A549 (cell line): ENCODE measurements around the gene EOGT. TPM values are rescaled to one million over a fixed set of nuclear protein-coding genes. Genes with fewer than 3 reads are reported as not detected.

ENCODE experiments used
- ATAC-seq, 2 experiments: fragments of 200-7000 bp in 1 of 2; fragments of >200 bp in 1 of 2; cut with Nextera tagmentation in 1 of 2; cut with Tn5 transposase in 1 of 2; 3 replicates each; pipeline versions ENCODE4 v1.8.0 to v1.9.1; 2018 to 2020; ENCODE audit warnings: mild to moderate bottlenecking in 1 of 2, moderate library complexity in 1 of 2
- CTCF ChIA-PET: fragments of 300-600 bp; sonication (Branson Sonifier 250); formaldehyde crosslinking; extraction: SDS; loops from one replicate; lab custom pipeline; 2021; ENCODE audit warnings: antibody characterized with exemption, inconsistent platforms; lab: Yijun Ruan, JAX
- POLR2A ChIA-PET: fragments of 350-600 bp; formaldehyde crosslinking; extraction: SDS; loops from one replicate; lab custom pipeline; 2021; ENCODE audit warnings: antibody characterized with exemption, inconsistent platforms; lab: Yijun Ruan, JAX
- DNase-seq, 2 experiments: peaks; one replicate each; pipeline versions ENCODE4 v3.0.0 to v3.0.0-alpha.2; 2011 to 2016; ENCODE audit warnings: low read depth in 1 of 2, low spot score in 1 of 2
- FAIRE-seq: peaks from 2 replicates; lab custom pipeline; 2011; peaks lifted over from hg19 to GRCh38; lab: Jason Lieb, UNC
- H3K27ac ChIP-seq, 2 experiments: fragments of >200 bp; sonication (Bioruptor Twin); formaldehyde crosslinking; 3 replicates each; pipeline ENCODE4 v1.5.1; 2016 to 2017
- H3K4me1 ChIP-seq: fragments of >200 bp; sonication (Bioruptor Twin); formaldehyde crosslinking; 3 replicates; pipeline ENCODE4 v1.6.1; 2016
- H3K4me2 ChIP-seq: fragments of >200 bp; sonication (Bioruptor Twin); formaldehyde crosslinking; 3 replicates; pipeline ENCODE4 v1.6.1; 2016
- H3K4me3 ChIP-seq: fragments of >200 bp; sonication (Bioruptor Twin); formaldehyde crosslinking; 3 replicates; pipeline ENCODE4 v1.5.1; 2016
- H3K9me3 ChIP-seq: fragments of >200 bp; sonication (Bioruptor Twin); formaldehyde crosslinking; 3 replicates; pipeline ENCODE4 v1.6.1; 2016
- BHLHE40 ChIP-seq: IDR thresholded peaks from 2 replicates; pipeline ENCODE4 v1.6.1; 2012; ENCODE audit warnings: low read depth, low read length, inconsistent platforms
- CBX2 ChIP-seq: fragments of 200-600 bp; sonication (generic); IDR thresholded peaks from 2 replicates; pipeline ENCODE4 v1.6.1; 2016; ENCODE audit warnings: low read depth, mild to moderate bottlenecking, borderline replicate concordance
- CBX8 ChIP-seq: fragments of 200-600 bp; sonication (generic); IDR thresholded peaks from 2 replicates; pipeline ENCODE4 v1.6.1; 2016
- CHD4 ChIP-seq: fragments of 200-600 bp; sonication (generic); IDR thresholded peaks from 2 replicates; pipeline ENCODE4 v1.6.1; 2016; ENCODE audit warnings: antibody characterized with exemption, mild to moderate bottlenecking, borderline replicate concordance
- E2F6 ChIP-seq: IDR thresholded peaks from 2 replicates; pipeline ENCODE4 v1.6.1; 2012; ENCODE audit warnings: low read depth, borderline replicate concordance
- FOSL2 ChIP-seq, 2 experiments: fragments of 450-650 bp in 1 of 2; fragments of >200 bp in 1 of 2; sonication (Bioruptor Twin) in 1 of 2; formaldehyde crosslinking; IDR thresholded peaks; 2 replicates each; pipeline versions ENCODE4 v1.5.0 to v1.6.1; 2016 to 2020; ENCODE audit warnings: mild to moderate bottlenecking in 1 of 2, moderate library complexity in 1 of 2
- FOXS1 ChIP-seq: fragments of 250-450 bp; sonication (Bioruptor Pico); IDR thresholded peaks from 2 replicates; pipeline ENCODE4 v1.5.0; 2020; ENCODE audit warnings: mild to moderate bottlenecking, moderate library complexity
- GATA3 ChIP-seq: IDR thresholded peaks from 2 replicates; pipeline ENCODE4 v1.6.1; 2012; ENCODE audit warnings: borderline replicate concordance
- HDAC2 ChIP-seq: fragments of 200-600 bp; sonication (generic); IDR thresholded peaks from 2 replicates; pipeline ENCODE4 v1.6.1; 2016
- HEYL ChIP-seq: fragments of 250-450 bp; sonication (Bioruptor Pico); IDR thresholded peaks from 2 replicates; pipeline ENCODE4 v1.8.0; 2021; ENCODE audit warnings: mild to moderate bottlenecking, moderate library complexity
- HMGXB4 ChIP-seq: fragments of 250-450 bp; sonication (Bioruptor Pico); IDR thresholded peaks from 2 replicates; pipeline ENCODE4 v1.5.0; 2021; ENCODE audit warnings: mild to moderate bottlenecking, moderate library complexity, borderline replicate concordance
- HOXB13 ChIP-seq: fragments of 250-450 bp; sonication (Bioruptor Pico); IDR thresholded peaks from 2 replicates; pipeline ENCODE4 v1.5.0; 2020; ENCODE audit warnings: low read depth, mild to moderate bottlenecking, moderate library complexity
- HOXB5 ChIP-seq: fragments of 250-450 bp; sonication (Bioruptor Pico); IDR thresholded peaks from 2 replicates; pipeline ENCODE4 v1.5.0; 2020; ENCODE audit warnings: mild to moderate bottlenecking, moderate library complexity
- KDM5A ChIP-seq: fragments of 200-600 bp; sonication (generic); IDR thresholded peaks from 2 replicates; pipeline ENCODE4 v1.6.1; 2016; ENCODE audit warnings: antibody characterized with exemption, mild to moderate bottlenecking
- MAFK ChIP-seq: fragments of 450-650 bp; IDR thresholded peaks from 2 replicates; pipeline ENCODE4 v1.6.1; 2014; ENCODE audit not compliant: partially characterized antibody
- NFE2L2 ChIP-seq: fragments of 150-350 bp; conservative IDR thresholded peaks from 2 replicates; pipeline ENCODE4 v1.6.1; 2014; ENCODE audit warnings: low read length
- NPAS2 ChIP-seq: fragments of 250-450 bp; sonication (Bioruptor Pico); IDR thresholded peaks from 2 replicates; pipeline ENCODE4 v1.8.0; 2022; ENCODE audit warnings: mild to moderate bottlenecking, moderate library complexity, borderline replicate concordance
- PBX3 ChIP-seq: IDR thresholded peaks from 2 replicates; pipeline ENCODE4 v1.6.1; 2012
- PHF8 ChIP-seq: fragments of 200-600 bp; sonication (generic); IDR thresholded peaks from 2 replicates; pipeline ENCODE4 v1.6.1; 2016; ENCODE audit warnings: low read depth, mild to moderate bottlenecking, antibody characterized with exemption, moderate library complexity, borderline replicate concordance
- POLR2AphosphoS2 ChIP-seq: conservative IDR thresholded peaks from 2 replicates; pipeline ENCODE4 v1.6.1; 2012; ENCODE audit warnings: low read length, improper control_type of control experiment, inconsistent platforms
- RNF2 ChIP-seq: fragments of 200-600 bp; sonication (generic); IDR thresholded peaks from 2 replicates; pipeline ENCODE4 v1.6.1; 2016; ENCODE audit warnings: low read depth, mild to moderate bottlenecking, antibody characterized with exemption, moderate library complexity, borderline replicate concordance
- SREBF2 ChIP-seq: fragments of 450-650 bp; IDR thresholded peaks from 2 replicates; pipeline ENCODE4 v1.6.1; 2014; ENCODE audit warnings: mild to moderate bottlenecking, moderate library complexity
- WGBS: methylation state at CpG from one replicate; pipeline ENCODE4 v1.1.6; 2017; ENCODE audit errors: missing lambda C conversion rate; 5-methylcytosine and 5-hydroxymethylcytosine counted together
- polyA plus RNA-seq, 4 experiments: library from polyadenylated mRNA; depleted of rRNA in 3 of 4; stranded (reverse); fragments of >200 nt; fragmentation: RNase III in 1 of 4; extraction: RNeasy Plus Mini Kit Qiagen cat#74134 plus additional on column Dnase treatment in 1 of 4; gene quantifications; 2 replicates in 3 of 4; 3 replicates in 1 of 4; pipeline ENCODE4 v1.2.3, GENCODE V29; 2011 to 2017
- TF ChIP-seq, protein P1 (sequence below): fragments of 450-650 bp; IDR thresholded peaks from 2 replicates; pipeline ENCODE4 v1.6.1; 2014; ENCODE audit warnings: antibody characterized with exemption
- TF ChIP-seq, protein P2 (sequence below): fragments of >200 bp; sonication (Bioruptor Twin); formaldehyde crosslinking; IDR thresholded peaks from 3 replicates; pipeline ENCODE4 v1.5.1; 2016
- TF ChIP-seq, protein P3 (sequence below): fragments of >200 bp; sonication (Bioruptor Twin); formaldehyde crosslinking; IDR thresholded peaks from 3 replicates; pipeline ENCODE4 v1.6.1; 2016

Gene EOGT
- polyA plus RNA-seq, 2 of the 4 experiments (the other 2 are of a cell fraction), result 9.3 to 11.1 TPM

DNA sequence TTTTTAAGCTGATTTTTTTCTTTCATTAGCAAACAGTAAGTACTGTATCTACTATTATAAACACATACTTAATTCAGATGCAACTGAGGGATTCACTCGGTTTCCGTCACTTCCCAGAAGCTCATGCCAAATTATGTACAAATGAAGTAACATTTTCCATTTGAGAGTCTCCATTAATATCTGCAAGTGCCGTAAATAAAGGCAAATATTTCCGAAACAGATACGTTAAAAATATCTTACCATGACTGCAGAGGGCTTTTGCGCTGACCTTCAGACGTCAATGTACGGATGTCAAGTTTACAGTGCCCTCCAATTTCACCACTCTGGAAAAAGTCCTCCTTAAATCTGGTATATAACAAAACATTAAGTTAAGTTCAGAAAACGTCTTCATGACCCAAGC, 9.3 kb downstream of the EOGT start:
- FAIRE-seq (no peak), DNase-seq (no peak), ATAC-seq (no peak)
- ChIA-PET CTCF (no interaction called here), POLR2A (no interaction called here)
- Histone ChIP-seq H3K4me3 (no peak overlapping the region), H3K4me2 (no peak overlapping the region), H3K4me1 (no peaks in the 10 kb centered on the region), H3K9me3 (no peaks in the 10 kb centered on the region), H3K27ac (no peak overlapping the region)
- no peak for TF ChIP-seq SREBF2
- no peak for TF ChIP-seq PHF8
- TF ChIP-seq POLR2AphosphoS2, result no peak
- no peak for TF ChIP-seq E2F6
- TF ChIP-seq CBX2, result no peak
- TF ChIP-seq HOXB13 (CRISPR knock-in tag), result no peak
- no peak for TF ChIP-seq GATA3
- no peak for TF ChIP-seq RNF2
- no peak for TF ChIP-seq CBX8
- whole genome bisulfite sequencing, result 93% methylated on average over 9 of the region's 9 CpGs

DNA sequence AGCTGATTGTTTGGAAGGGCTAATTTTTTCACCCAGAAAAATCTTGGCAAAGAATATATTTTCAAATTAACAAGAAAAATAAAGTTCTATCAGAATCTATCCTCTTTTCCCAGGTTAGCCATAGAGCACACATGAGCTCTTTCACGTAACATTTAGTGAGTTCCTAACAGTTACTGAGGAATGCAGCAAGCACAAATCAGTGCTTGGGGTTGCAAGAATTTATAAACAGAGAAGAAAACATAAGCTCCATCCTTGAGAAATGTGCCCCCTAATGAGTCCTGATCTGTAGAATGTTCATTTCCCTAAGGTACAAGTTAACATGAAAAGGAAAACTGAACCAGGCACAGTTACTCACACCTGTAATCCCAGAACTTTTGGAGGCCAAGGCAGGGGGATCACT, 13.9 kb downstream of the EOGT start:
- H3K4me1 ChIP-seq, result no peaks in the 10 kb centered on the region
- no peak for DNase-seq
- no peak overlapping the region for H3K4me2 ChIP-seq
- H3K9me3 ChIP-seq, result no peaks in the 10 kb centered on the region
- H3K27ac ChIP-seq, result no peak overlapping the region
- no peak for ATAC-seq
- ChIA-PET CTCF (interaction anchor here (2.2 kb wide), 1 partner anchor 13 kb away, joined by 7 read pairs; the partner anchor contains the start of gene EOGT), POLR2A (no interaction called here)
- no peak for TF ChIP-seq CBX2
- TF ChIP-seq PBX3, result no peak
- TF ChIP-seq HOXB5 (CRISPR knock-in tag), result no peak
- TF ChIP-seq BHLHE40, result no peak
- TF ChIP-seq HEYL (CRISPR knock-in tag), result no peak
- no peak for TF ChIP-seq FOXS1 (CRISPR knock-in tag)
- no peak for TF ChIP-seq HDAC2
- no peak for TF ChIP-seq HOXB13 (CRISPR knock-in tag)
- no peak for TF ChIP-seq FOSL2 (IDR thresholded peaks at IDR 0.05)
- TF ChIP-seq FOSL2 (CRISPR knock-in tag; IDR thresholded peaks at IDR 0.05), result no peak
- TF ChIP-seq GATA3, result no peak
- no peak for TF ChIP-seq CHD4
- TF ChIP-seq MAFK, result no peak
- no peak for TF ChIP-seq POLR2AphosphoS2
- WGBS, result 96% methylated on average over 1 of the region's 1 CpG
- no peak for FAIRE-seq
- no peak overlapping the region for H3K4me3 ChIP-seq

- ATAC-seq (no peak), DNase-seq (no peak), FAIRE-seq (no peak)
- CTCF ChIA-PET, result no interaction called here
- Histone ChIP-seq H3K4me3 (no peak overlapping the region), H3K9me3 (no peaks in the 10 kb centered on the region), H3K4me1 (no peaks in the 10 kb centered on the region), H3K4me2 (no peak overlapping the region), H3K27ac (no peak overlapping the region)
- POLR2A ChIA-PET, result no interaction called here
- TF ChIP-seq HDAC2, result no peak
- TF ChIP-seq, protein P1, sequence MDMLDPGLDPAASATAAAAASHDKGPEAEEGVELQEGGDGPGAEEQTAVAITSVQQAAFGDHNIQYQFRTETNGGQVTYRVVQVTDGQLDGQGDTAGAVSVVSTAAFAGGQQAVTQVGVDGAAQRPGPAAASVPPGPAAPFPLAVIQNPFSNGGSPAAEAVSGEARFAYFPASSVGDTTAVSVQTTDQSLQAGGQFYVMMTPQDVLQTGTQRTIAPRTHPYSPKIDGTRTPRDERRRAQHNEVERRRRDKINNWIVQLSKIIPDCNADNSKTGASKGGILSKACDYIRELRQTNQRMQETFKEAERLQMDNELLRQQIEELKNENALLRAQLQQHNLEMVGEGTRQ, result no peak
- TF ChIP-seq POLR2AphosphoS2, result no peak
- TF ChIP-seq, protein P2, sequence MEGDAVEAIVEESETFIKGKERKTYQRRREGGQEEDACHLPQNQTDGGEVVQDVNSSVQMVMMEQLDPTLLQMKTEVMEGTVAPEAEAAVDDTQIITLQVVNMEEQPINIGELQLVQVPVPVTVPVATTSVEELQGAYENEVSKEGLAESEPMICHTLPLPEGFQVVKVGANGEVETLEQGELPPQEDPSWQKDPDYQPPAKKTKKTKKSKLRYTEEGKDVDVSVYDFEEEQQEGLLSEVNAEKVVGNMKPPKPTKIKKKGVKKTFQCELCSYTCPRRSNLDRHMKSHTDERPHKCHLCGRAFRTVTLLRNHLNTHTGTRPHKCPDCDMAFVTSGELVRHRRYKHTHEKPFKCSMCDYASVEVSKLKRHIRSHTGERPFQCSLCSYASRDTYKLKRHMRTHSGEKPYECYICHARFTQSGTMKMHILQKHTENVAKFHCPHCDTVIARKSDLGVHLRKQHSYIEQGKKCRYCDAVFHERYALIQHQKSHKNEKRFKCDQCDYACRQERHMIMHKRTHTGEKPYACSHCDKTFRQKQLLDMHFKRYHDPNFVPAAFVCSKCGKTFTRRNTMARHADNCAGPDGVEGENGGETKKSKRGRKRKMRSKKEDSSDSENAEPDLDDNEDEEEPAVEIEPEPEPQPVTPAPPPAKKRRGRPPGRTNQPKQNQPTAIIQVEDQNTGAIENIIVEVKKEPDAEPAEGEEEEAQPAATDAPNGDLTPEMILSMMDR, result no peak
- no peak for TF ChIP-seq NFE2L2
- no peak for TF ChIP-seq NPAS2 (CRISPR knock-in tag)
- no peak for TF ChIP-seq KDM5A
- no peak for TF ChIP-seq HEYL (CRISPR knock-in tag)
- TF ChIP-seq HOXB13 (CRISPR knock-in tag), result no peak
- TF ChIP-seq, protein P3, sequence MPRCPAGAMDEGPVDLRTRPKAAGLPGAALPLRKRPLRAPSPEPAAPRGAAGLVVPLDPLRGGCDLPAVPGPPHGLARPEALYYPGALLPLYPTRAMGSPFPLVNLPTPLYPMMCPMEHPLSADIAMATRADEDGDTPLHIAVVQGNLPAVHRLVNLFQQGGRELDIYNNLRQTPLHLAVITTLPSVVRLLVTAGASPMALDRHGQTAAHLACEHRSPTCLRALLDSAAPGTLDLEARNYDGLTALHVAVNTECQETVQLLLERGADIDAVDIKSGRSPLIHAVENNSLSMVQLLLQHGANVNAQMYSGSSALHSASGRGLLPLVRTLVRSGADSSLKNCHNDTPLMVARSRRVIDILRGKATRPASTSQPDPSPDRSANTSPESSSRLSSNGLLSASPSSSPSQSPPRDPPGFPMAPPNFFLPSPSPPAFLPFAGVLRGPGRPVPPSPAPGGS, result no peak
- TF ChIP-seq HMGXB4 (CRISPR knock-in tag), result no peak
Observed at GRCh38 chr3:68999158-68999557, 14.3 kb downstream of the EOGT start.
